OCI-LY7 (cell line): ENCODE data around the gene KRTAP10-10.

Experiments
- CTCF ChIP-seq: fragments of 200-600 bp; sonication (generic); conservative IDR thresholded peaks from 2 replicates; pipeline ENCODE4 v1.5.1; 2014; ENCODE audit warnings: mild to moderate bottlenecking, antibody characterized with exemption, low read length, moderate library complexity, mixed read lengths
- EZH2phosphoT487 ChIP-seq: fragments of 200-600 bp; sonication (generic); IDR thresholded peaks from 2 replicates; pipeline ENCODE4 v1.6.1; 2018; ENCODE audit warnings: low read depth, borderline replicate concordance, mild to moderate bottlenecking, mixed run types, antibody characterized with exemption, low read length, moderate library complexity, mixed read lengths

- TF ChIP-seq CTCF (no peak), EZH2phosphoT487 (no peak)
Measured at GRCh38 chr21:44653123-44653522, 16.0 kb downstream of the KRTAP10-10 start.
